ENCODE results near the gene VPS51.

DNA sequence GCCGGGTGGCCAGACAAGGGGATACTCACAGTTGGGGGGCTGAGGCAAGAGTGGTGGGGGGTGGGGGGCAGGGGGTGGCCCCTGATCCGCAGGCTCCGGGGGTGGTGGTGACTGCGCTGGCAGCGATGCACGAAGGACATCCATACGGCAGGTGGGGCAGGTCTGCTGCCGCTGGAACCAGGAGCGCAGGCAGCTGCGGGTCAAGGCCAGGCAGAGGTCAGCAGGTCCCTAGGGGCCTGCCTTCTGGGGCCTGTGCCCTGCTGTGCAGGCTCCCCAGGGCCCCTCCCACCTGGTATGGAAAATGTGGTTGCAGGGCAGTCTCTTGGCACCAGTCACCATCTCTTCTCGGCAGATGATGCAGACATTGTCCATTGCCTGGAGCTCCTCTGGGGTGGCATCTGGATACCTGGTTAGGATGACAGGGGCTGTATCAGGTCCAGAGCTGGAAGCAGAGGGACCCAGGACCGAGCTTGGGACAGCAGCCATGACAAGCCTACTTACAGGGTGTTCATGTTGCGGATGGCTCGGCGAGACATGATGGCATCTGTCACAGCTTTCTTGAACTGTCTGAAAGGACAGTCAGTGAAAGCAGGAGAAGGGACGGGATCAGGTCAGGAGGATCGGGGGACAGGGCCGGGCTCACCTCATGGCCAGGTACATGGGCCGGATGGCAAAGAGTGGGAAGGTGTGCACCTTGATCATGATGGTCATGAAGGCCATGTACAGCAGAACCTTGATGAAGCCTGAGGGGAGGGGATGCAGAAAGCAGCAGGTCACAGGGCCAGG, 34.8 kb downstream of the VPS51 start:
- TF ChIP-seq, protein P1, sequence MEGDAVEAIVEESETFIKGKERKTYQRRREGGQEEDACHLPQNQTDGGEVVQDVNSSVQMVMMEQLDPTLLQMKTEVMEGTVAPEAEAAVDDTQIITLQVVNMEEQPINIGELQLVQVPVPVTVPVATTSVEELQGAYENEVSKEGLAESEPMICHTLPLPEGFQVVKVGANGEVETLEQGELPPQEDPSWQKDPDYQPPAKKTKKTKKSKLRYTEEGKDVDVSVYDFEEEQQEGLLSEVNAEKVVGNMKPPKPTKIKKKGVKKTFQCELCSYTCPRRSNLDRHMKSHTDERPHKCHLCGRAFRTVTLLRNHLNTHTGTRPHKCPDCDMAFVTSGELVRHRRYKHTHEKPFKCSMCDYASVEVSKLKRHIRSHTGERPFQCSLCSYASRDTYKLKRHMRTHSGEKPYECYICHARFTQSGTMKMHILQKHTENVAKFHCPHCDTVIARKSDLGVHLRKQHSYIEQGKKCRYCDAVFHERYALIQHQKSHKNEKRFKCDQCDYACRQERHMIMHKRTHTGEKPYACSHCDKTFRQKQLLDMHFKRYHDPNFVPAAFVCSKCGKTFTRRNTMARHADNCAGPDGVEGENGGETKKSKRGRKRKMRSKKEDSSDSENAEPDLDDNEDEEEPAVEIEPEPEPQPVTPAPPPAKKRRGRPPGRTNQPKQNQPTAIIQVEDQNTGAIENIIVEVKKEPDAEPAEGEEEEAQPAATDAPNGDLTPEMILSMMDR (conservative IDR thresholded peaks at IDR 0.05; ENCODE audit: low read depth, low read length), result no peak
- TF ChIP-seq, protein P2, sequence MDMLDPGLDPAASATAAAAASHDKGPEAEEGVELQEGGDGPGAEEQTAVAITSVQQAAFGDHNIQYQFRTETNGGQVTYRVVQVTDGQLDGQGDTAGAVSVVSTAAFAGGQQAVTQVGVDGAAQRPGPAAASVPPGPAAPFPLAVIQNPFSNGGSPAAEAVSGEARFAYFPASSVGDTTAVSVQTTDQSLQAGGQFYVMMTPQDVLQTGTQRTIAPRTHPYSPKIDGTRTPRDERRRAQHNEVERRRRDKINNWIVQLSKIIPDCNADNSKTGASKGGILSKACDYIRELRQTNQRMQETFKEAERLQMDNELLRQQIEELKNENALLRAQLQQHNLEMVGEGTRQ (IDR thresholded peaks at IDR 0.05; ENCODE audit: low read depth, low read length), result no peak

All from IMR-90 (cell line).